H1 (cell line): ENCODE results near the gene RSPH9. TPM values are rescaled to one million over a fixed set of nuclear protein-coding genes. Genes with fewer than 3 reads are reported as not detected.

Experiments
- ATF2 ChIP-seq: IDR thresholded peaks from 2 replicates; pipeline ENCODE4 v1.6.1; 2012; ENCODE audit warnings: low read length, inconsistent platforms
- CREB1 ChIP-seq: IDR thresholded peaks from 2 replicates; pipeline ENCODE4 v1.6.1; 2012; ENCODE audit warnings: inconsistent platforms
- PHF8 ChIP-seq: fragments of 200-600 bp; sonication (generic); conservative IDR thresholded peaks from 2 replicates; pipeline ENCODE4 v1.7.1; 2012; ENCODE audit warnings: low read depth, mild to moderate bottlenecking, inconsistent platforms, low read length, moderate library complexity
- SIX5 ChIP-seq: IDR thresholded peaks from 2 replicates; pipeline ENCODE4 v1.6.1; 2011; ENCODE audit warnings: mild to moderate bottlenecking, low read depth, low read length
- polyA plus RNA-seq, 7 experiments: library from polyadenylated mRNA; depleted of rRNA in 3 of 7; stranded (reverse) in 5 of 7; unstranded in 2 of 7; fragments of >200 nt in 5 of 7; fragments of 200-250 nt in 2 of 7; gene quantifications; 1 replicate in 5 of 7; 2 replicates in 1 of 7; 4 replicates in 1 of 7; pipeline versions ENCODE4 v1.2.1 to v1.2.3, GENCODE V29; 2011 to 2013; ENCODE audit warnings: missing spikeins in 2 of 7, mixed read lengths in 2 of 7
- total RNA-seq: library from RNA; stranded (reverse); fragmentation: NEBNext Ultra II Directional; extraction: Animal tissue kit (Norgen Biotek cat#: 25700); gene quantifications from 2 replicates; pipeline ENCODE4 v1.2.1, GENCODE V29; 2021

The RSPH9 gene
- total and polyA plus RNA-seq, 2 of the 8 experiments (the other 6 are each of a cell fraction or from before 2014, with no cell fraction given), result 0.15 to 0.23 TPM

GRCh38 chr6:43720999-43721398 lies 76.2 kb downstream of the RSPH9 start (continued):
- no peak for TF ChIP-seq ATF2
- no peak for TF ChIP-seq PHF8
- no peak for TF ChIP-seq SIX5
- TF ChIP-seq CREB1, result no peak

Other genes with a start within 250 kb of the RSPH9 start
- gene ABCC10, start 217.5 kb upstream of the RSPH9 start, total RNA-seq, result 21.0 and 24.6 TPM in 2 replicates
- 15.5 and 22.3 TPM in 2 replicates for gene ABCC10, start 217.5 kb upstream of the RSPH9 start, polyA plus RNA-seq (2011; rRNA removed)
- gene DLK2, start 189.5 kb upstream of the RSPH9 start, total RNA-seq, result 0.37 and 0.67 TPM in 2 replicates
- 0.80 and 1.6 TPM in 2 replicates for gene DLK2, start 189.5 kb upstream of the RSPH9 start, polyA plus RNA-seq (2011; rRNA removed)
- gene TJAP1, start 167.5 kb upstream of the RSPH9 start, total RNA-seq, result 36.8 and 40.4 TPM in 2 replicates
- 30.7 and 50.1 TPM in 2 replicates for gene TJAP1, start 167.5 kb upstream of the RSPH9 start, polyA plus RNA-seq (2011; rRNA removed)
- 0.26 and 0.69 TPM in 2 replicates for gene LRRC73, start 134.7 kb upstream of the RSPH9 start, total RNA-seq
- 0.24 and 0.25 TPM in 2 replicates for gene LRRC73, start 134.7 kb upstream of the RSPH9 start, polyA plus RNA-seq (2011; rRNA removed)
- gene YIPF3, start 128.1 kb upstream of the RSPH9 start, total RNA-seq, result 77.2 and 78.2 TPM in 2 replicates
- gene YIPF3, start 128.1 kb upstream of the RSPH9 start, polyA plus RNA-seq (2011; rRNA removed), result 225 and 284 TPM in 2 replicates
- 46.9 and 49.6 TPM in 2 replicates for gene POLR1C, start 127.9 kb upstream of the RSPH9 start, total RNA-seq
- 30.0 and 42.9 TPM in 2 replicates for gene POLR1C, start 127.9 kb upstream of the RSPH9 start, polyA plus RNA-seq (2011; rRNA removed)
- gene XPO5, start 69.0 kb upstream of the RSPH9 start, total RNA-seq, result 95.7 and 101 TPM in 2 replicates
- 62.2 and 80.6 TPM in 2 replicates for gene XPO5, start 69.0 kb upstream of the RSPH9 start, polyA plus RNA-seq (2011; rRNA removed)
- 11.3 and 12.4 TPM in 2 replicates for gene POLH, start 68.9 kb upstream of the RSPH9 start, total RNA-seq
- 3.8 and 5.8 TPM in 2 replicates for gene POLH, start 68.9 kb upstream of the RSPH9 start, polyA plus RNA-seq (2011; rRNA removed)
- gene GTPBP2, start 15.8 kb upstream of the RSPH9 start, total RNA-seq, result 52.5 and 58.3 TPM in 2 replicates
- 86.1 and 88.3 TPM in 2 replicates for gene GTPBP2, start 15.8 kb upstream of the RSPH9 start, polyA plus RNA-seq (2011; rRNA removed)
- 34.1 and 35.5 TPM in 2 replicates for gene MAD2L1BP, start 9.2 kb upstream of the RSPH9 start, total RNA-seq
- 65.3 and 70.0 TPM in 2 replicates for gene MAD2L1BP, start 9.2 kb upstream of the RSPH9 start, polyA plus RNA-seq (2011; rRNA removed)
- 48.3 and 52.1 TPM in 2 replicates for gene MRPS18A, start 42.8 kb downstream of the RSPH9 start, total RNA-seq
- 121 and 129 TPM in 2 replicates for gene MRPS18A, start 42.8 kb downstream of the RSPH9 start, polyA plus RNA-seq (2011; rRNA removed)
- 40.7 and 42.2 TPM in 2 replicates for gene VEGFA, start 125.2 kb downstream of the RSPH9 start, total RNA-seq
- 58.5 and 78.3 TPM in 2 replicates for gene VEGFA, start 125.2 kb downstream of the RSPH9 start, polyA plus RNA-seq (2011; rRNA removed)